ENCODE measurements around the gene FCN3.
"Not testable (repeated sequence)": the region's sequence is repeated elsewhere in the genome, so short reads cannot be mapped to it uniquely, and the experiment has no call there.

Gene FCN3

GRCh38 chr1:27399251-27400025 lies 24.8 kb upstream of the FCN3 start:
- DNase-seq (ENCODE audit: low spot score) = no peak

DNA sequence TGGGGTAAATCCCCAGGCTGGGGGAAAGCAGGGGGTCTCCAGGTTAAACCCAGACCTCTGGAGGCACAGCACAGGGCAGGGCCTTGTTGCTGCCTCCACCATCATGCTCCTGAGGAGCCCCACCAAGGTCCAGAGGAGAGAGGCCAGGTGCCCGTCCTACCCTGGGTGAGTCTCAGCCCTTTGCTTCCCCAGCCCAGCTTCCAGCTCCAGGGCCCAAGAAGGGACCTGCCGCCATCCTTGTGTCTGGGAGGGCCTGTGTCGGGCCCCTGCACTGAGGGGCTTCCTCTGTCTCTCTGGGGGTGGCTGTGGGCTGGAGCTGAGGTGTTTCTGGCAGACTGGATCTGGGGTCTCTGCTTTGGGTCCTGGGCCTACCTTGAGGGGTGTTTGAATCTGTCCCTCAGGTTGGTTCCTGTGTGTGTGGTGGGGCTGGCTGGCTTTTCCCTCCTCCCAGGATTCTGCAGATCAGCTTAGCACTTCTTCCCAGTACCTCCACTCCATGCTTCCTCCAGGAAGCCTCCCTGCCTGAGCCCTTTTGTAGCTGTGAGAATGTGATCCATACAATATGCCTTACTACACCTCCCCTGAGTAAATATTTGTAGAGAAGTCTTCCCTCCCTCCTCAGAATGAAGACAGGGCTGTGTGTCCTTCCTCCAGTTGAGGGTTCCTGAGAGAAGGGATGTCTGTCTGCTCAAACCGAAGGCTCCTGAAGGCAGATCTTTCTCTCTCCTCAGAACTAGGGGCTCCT lies 24.0 kb upstream of the FCN3 start:
- DNase-seq (ENCODE audit: low spot score) = no peak

DNA sequence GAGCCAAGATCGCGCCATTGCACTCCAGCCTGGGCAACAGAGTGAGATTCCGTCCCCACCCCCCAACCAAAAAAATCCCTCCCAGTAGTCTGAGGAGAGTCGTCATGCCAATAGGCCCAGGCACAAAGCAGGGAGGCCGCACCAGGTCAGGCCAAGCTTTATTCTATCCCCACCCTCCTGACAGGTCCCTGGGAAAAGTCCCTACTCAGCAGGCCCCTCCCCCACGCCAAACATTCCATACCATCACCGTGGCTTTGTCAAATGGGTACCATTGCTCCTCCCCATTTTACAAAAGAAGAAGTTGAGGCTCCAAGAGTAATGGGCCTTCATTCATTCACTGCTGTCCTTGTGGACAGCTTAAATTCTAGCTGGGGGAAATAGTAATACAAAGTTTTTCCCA lies 23.1 kb upstream of the FCN3 start:
- no peak for DNase-seq (ENCODE audit: low spot score)

GRCh38 chr1:27397110-27397509 lies 22.5 kb upstream of the FCN3 start:
- DNase-seq (ENCODE audit: low spot score) = no peak

DNA sequence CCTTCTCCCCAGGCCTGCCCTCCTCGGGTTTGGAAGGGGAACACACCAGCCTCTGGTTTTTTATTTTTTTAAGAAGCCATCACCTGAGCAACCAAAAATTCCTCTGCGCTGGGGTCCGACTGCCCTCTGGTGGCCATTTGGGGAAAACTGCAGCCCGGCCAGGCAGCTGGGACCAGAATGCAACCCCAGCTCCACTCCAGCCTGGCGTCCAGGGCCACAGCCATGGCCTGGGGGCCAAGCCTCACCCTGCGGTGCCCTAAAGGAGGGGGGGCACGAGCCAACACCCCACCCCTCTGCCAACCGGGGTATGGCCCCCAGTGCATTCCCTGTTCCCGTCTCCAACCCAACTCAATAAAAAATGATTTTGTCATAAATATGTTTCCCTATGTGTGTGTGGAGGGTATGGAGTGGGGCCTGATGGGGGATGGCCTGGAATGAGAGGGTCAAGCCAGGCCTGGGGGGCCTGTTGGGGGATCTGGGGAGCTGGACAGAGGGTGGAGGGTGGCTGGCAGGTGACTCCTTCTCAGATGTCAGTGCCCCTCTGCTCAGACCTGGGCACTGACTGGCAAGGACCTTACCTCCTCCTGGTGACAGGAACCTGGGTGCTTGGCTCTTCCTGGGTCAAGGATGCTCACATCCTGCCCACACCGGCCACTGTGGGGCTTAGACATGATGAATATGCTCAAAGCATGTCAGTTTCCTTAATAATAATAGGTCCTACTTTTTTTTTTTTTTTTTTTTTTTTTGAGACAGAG lies 21.0 kb upstream of the FCN3 start:
- peak; percentile 81 for DNase-seq (ENCODE audit: low spot score)

DNA sequence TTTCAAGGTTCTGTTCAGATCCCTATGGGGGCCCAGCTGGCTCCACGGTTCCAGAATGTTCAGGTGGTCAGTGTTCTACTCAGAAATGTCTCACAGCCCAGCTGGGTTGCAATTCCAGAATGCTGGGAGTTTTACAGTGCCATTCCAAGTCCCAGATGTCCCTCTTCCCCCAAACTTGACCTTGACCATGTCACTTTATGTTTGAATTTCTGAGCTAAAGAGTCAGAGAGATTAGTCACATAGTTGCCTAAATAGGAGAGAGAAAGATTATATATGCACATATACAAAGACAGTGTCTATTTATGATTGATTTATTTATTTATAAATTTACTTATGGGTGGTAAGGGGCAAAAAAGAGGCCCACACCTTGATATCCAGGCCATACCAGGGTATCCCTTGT lies 20.3 kb upstream of the FCN3 start:
- DNase-seq (ENCODE audit: low spot score) = no peak

DNA sequence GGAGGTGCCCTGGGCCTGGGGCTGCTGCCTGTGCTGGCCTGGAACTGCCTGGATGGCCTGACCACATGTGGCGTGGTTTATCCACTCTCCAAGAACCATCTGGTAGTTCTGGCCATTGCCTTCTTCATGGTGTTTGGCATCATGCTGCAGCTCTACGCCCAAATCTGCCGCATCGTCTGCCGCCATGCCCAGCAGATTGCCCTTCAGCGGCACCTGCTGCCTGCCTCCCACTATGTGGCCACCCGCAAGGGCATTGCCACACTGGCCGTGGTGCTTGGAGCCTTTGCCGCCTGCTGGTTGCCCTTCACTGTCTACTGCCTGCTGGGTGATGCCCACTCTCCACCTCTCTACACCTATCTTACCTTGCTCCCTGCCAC lies 19.6 kb upstream of the FCN3 start:
- DNase-seq (ENCODE audit: low spot score) = no peak

DNA sequence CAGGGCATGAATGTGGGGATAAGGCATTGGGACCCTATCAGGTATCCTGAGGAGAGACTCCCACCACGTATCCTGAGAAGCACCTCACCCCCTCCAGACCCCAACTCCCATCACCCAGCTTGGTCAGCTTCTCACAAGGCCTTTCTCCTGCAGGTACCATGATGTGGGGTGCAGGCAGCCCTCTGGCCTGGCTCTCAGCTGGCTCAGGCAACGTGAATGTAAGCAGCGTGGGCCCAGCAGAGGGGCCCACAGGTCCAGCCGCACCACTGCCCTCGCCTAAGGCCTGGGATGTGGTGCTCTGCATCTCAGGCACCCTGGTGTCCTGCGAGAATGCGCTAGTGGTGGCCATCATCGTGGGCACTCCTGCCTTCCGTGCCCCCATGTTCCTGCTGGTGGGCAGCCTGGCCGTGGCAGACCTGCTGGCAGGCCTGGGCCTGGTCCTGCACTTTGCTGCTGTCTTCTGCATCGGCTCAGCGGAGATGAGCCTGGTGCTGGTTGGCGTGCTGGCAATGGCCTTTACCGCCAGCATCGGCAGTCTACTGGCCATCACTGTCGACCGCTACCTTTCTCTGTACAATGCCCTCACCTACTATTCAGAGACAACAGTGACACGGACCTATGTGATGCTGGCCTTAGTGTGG lies 19.1 kb upstream of the FCN3 start:
- no peak for DNase-seq (ENCODE audit: low spot score)

GRCh38 chr1:27392778-27393635 lies 18.4 kb upstream of the FCN3 start:
- peak; percentile 12 for DNase-seq (ENCODE audit: low spot score)

DNA sequence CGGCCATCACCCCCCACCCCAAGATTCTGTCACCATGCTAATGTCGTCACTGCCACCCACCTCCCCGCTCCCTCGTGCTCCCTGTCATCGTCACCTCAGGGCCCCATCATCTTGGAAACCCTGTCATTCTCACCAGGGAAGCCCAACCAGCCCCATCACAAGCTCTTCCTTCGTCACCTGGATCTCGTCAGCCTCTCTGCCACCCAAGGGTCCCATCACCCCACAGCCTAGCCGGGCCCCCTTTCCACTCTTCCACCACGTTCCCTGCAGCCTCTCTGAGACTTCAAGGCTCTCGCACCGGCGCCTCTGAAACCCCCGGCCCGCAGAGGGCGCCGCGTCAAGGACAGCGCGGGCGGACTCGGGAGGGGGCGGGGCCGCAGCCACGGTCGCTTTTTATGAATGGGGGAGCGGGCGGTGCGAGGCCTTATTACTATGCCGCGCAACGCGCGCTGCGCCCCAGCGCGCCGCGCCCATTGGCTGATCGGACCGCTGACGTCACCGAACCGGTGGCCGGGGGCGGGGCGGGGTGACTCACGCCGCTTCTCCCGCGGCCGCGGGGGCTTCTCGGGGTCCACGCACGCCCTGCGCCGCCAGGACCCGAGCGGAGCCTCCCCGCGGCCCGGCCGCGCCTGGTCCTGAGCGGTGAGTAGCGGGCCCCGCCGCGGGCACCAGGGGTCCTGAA lies 17.6 kb upstream of the FCN3 start, which contains the start of gene GPR3:
TSS of gene GPR3 (plus strand) at position 527 of the 682 bp plus-strand sequence. CDS start 1,177 bp downstream, outside the sequence.
- DNase-seq (ENCODE audit: low spot score) = peak; percentile 94

GRCh38 chr1:27391511-27392095 lies 17.0 kb upstream of the FCN3 start:
- no peak for DNase-seq (ENCODE audit: low spot score)

GRCh38 chr1:27388337-27389005 lies 13.8 kb upstream of the FCN3 start:
- DNase-seq (ENCODE audit: low spot score) = peak; percentile 73

GRCh38 chr1:27384797-27385196 lies 10.2 kb upstream of the FCN3 start:
- DNase-seq (ENCODE audit: low spot score) = not testable (repeated sequence)

DNA sequence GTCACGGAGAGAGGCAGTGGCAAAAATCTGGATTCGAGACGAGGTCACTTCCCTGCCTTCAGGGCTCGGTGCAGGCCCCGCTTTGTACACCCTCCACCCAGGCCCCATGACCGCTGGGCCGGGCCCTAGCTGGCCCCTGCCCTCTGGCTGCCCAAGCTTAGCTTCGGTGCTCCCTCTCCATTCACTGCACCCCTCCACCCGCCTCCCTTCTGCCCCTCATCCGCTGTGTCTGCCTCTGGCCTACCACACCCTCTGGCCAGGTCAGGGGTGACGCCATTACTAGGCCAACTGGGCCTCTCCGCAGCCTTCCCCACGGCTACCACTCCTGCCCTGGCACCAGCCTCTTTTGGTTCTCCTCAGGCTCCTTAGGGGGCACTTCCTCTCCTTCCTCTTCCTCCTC lies 9.0 kb upstream of the FCN3 start:
- DNase-seq (ENCODE audit: low spot score) = no peak

GRCh38 chr1:27383039-27383605 lies 8.5 kb upstream of the FCN3 start, which contains the start of gene CD164L2:
TSS of gene CD164L2 (minus strand) at chr1:27383333. CDS start at chr1:27383239, 94 bp downstream.
- peak; percentile 33 for DNase-seq (ENCODE audit: low spot score)

DNA sequence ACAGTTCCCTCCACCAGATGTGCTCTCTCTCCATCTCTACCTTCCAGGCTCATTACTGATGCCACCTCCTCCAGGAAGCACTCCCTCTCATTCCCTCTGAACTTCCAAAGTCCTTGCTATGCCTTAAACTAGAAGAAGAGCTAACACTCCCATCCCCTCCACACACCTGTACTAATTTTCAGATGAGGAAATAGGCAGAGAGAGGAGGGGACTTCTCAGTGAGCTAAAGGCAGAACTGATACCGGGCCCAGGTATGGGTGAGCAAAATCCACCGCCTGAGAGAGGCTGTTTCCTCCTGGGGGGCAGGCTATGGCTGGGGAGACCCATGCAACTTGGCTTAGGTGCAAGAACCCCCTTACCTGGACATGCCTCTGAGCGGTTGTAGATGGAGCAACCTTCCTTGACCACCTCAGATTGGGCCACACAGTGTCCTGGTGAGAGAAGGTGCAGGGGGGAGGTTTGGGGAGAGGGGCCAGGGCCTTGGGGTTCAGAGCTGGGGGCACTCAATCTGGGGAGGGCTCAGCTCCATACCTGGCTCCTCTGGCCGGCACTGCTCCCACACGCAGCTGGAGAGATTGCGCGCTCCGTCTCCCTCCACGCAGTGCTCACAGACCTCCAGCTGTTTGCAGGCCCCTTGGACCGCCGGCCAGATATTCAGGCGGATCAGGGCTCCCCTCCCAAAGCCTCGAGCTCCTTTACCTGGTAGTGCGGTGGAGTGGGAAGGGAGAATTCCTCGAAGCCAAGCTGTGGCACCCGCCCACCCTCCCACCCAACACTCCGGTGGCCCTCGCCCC lies 7.5 kb upstream of the FCN3 start:
- DNase-seq (ENCODE audit: low spot score) = no peak

- no peak for DNase-seq (ENCODE audit: low spot score)
These were observed 6.4 kb upstream of the FCN3 start for GRCh38 chr1:27380766-27381733.

Data from activated CD4-positive, alpha-beta T cell treated with anti-CD3 and anti-CD28 coated beads, Interleukin-2, Interleukin-4, amounts not matched to agents 100 ng/mL and 50 ng/mL, durations not matched to agents 16 hours and 8 hours (primary cell).